ENCODE measurements around the gene RASGEF1B. TPM values are rescaled to one million over a fixed set of nuclear protein-coding genes. Genes with fewer than 3 reads are reported as not detected.

Gene RASGEF1B
- total RNA-seq, 4 donors from 2014 or later: 14.1 to 31.0 (median 26.2) TPM

GRCh38 chr4:81471298-81471587, 464 bp downstream of the RASGEF1B start:
- TF ChIP-seq CTCF (IDR thresholded peaks at IDR 0.05) (no peak), POLR2A (IDR thresholded peaks at IDR 0.05) (no peak), EP300 (IDR thresholded peaks at IDR 0.05; ENCODE audit: low read depth) (no peak), POLR2AphosphoS5 (IDR thresholded peaks at IDR 0.05) (no peak)
- intact Hi-C loops (cut with DNase I; ENCODE audit: low total_unique reads) (no loop called here), in situ Hi-C loops (cut with MboI; ENCODE audit: low pct_ligation_motif_present in 1 of 4, low pct_unique_long_range_greater_than_20kb in 1 of 4, low sequenced_read_pairs in 3 of 4) (no loop called here)
- Histone ChIP-seq H3K4me1 (peaks cover 14 to 57% (median 42%) of the 10 kb centered on the region in 4 donors), H3K4me3 (peak overlapping the region; percentile 75 to 93 (median 83)), H3K9me3 (no peaks in the 10 kb centered on the region), H3K36me3 (no peaks in the 10 kb centered on the region), H3K27ac (peak overlapping the region; percentile 93 to 98 (median 97)), H3K27me3 (no peaks in the 10 kb centered on the region)
- 0% methylated on average over 4 to 15 of the region's 21 CpGs for WGBS, 2 donors (ENCODE audit: low coverage in 1 of 2)
- no peak for DNase-seq

- Histone ChIP-seq H3K9me3 (no peaks in the 10 kb centered on the region), H3K4me3 (peak overlapping the region; percentile 75 to 93 (median 83)), H3K27ac (peak overlapping the region; percentile 93 to 98 (median 97)), H3K27me3 (no peaks in the 10 kb centered on the region), H3K36me3 (no peaks in the 10 kb centered on the region), H3K4me1 (peaks cover 14 to 59% (median 45%) of the 10 kb centered on the region in 4 donors)
- peak; percentile 64 for DNase-seq
- in situ Hi-C loops (cut with MboI; ENCODE audit: low pct_ligation_motif_present in 1 of 4, low pct_unique_long_range_greater_than_20kb in 1 of 4, low sequenced_read_pairs in 3 of 4) (no loop called here), intact Hi-C loops (cut with DNase I; ENCODE audit: low total_unique reads) (no loop called here)
- 0 to 3% methylated on average over 9 to 31 of the region's 31 CpGs for WGBS, 2 donors (ENCODE audit: low coverage in 1 of 2)
- no peak for TF ChIP-seq EP300 (IDR thresholded peaks at IDR 0.05; ENCODE audit: low read depth)
- TF ChIP-seq POLR2AphosphoS5 (IDR thresholded peaks at IDR 0.05): peak; percentile 16 to 70 (median 51)
- no peak for TF ChIP-seq CTCF (IDR thresholded peaks at IDR 0.05)
- TF ChIP-seq POLR2A (IDR thresholded peaks at IDR 0.05): peak; percentile 61
Observed at GRCh38 chr4:81470456-81471297, 1.0 kb downstream of the RASGEF1B start.

- in situ Hi-C loops (cut with MboI; ENCODE audit: low pct_ligation_motif_present in 1 of 4, low pct_unique_long_range_greater_than_20kb in 1 of 4, low sequenced_read_pairs in 3 of 4): loop anchor here (5.0 to 10.0 kb wide), 2 partner anchors 372 to 375 kb away; no protein-coding TSS in a partner anchor
- H3K4me3 ChIP-seq: peak overlapping the region in 3 of 4 donors; percentile 75 to 93 (median 86)
- TF ChIP-seq POLR2A (IDR thresholded peaks at IDR 0.05) (no peak), EP300 (IDR thresholded peaks at IDR 0.05; ENCODE audit: low read depth) (no peak)
- H3K9me3 ChIP-seq: no peaks in the 10 kb centered on the region
- WGBS, 2 donors (ENCODE audit: low coverage in 1 of 2): 21 to 34% methylated on average over 6 to 7 of the region's 7 CpGs
- H3K27me3 ChIP-seq: no peaks in the 10 kb centered on the region
- no peaks in the 10 kb centered on the region for H3K36me3 ChIP-seq
- intact Hi-C loops (cut with DNase I; ENCODE audit: low total_unique reads): loop anchor here (5.0 kb wide), 1 partner anchor 372 kb away; no protein-coding TSS in a partner anchor
- DNase-seq: no peak
- peaks cover 14 to 66% (median 49%) of the 10 kb centered on the region in 4 donors for H3K4me1 ChIP-seq
- H3K27ac ChIP-seq: peak overlapping the region; percentile 93 to 98 (median 97)
Observed at GRCh38 chr4:81469781-81470455, 1.8 kb downstream of the RASGEF1B start.

- H3K9me3 ChIP-seq: no peaks in the 10 kb centered on the region
- in situ Hi-C loops (cut with MboI; ENCODE audit: low pct_ligation_motif_present in 1 of 4, low pct_unique_long_range_greater_than_20kb in 1 of 4, low sequenced_read_pairs in 3 of 4): loop anchor here (5.0 to 10.0 kb wide), 2 partner anchors 374 to 376 kb away; no protein-coding TSS in a partner anchor
- no peak overlapping the region for H3K4me3 ChIP-seq
- H3K27me3 ChIP-seq: no peaks in the 10 kb centered on the region
- H3K27ac ChIP-seq: peak overlapping the region; percentile 36 to 98 (median 95)
- 37 to 48% methylated on average over 2 of the region's 2 CpGs for WGBS, 2 donors (ENCODE audit: low coverage in 1 of 2)
- no peak for DNase-seq
- no peaks in the 10 kb centered on the region for H3K36me3 ChIP-seq
- no peak for TF ChIP-seq EP300 (IDR thresholded peaks at IDR 0.05; ENCODE audit: low read depth)
- TF ChIP-seq POLR2A (IDR thresholded peaks at IDR 0.05): no peak
- TF ChIP-seq POLR2AphosphoS5 (IDR thresholded peaks at IDR 0.05): no peak
- TF ChIP-seq CTCF (IDR thresholded peaks at IDR 0.05): no peak
- H3K4me1 ChIP-seq: peaks cover 14 to 72% (median 50%) of the 10 kb centered on the region in 4 donors
- intact Hi-C loops (cut with DNase I; ENCODE audit: low total_unique reads): loop anchor here (5.0 kb wide), 1 partner anchor 374 kb away; no protein-coding TSS in a partner anchor
Observed at GRCh38 chr4:81468678-81469077, 3.0 kb downstream of the RASGEF1B start.

All from transverse colon (tissue), 4 donors.